Measurements from ENCODE around the gene TNPO1.

Gene TNPO1

DNA sequence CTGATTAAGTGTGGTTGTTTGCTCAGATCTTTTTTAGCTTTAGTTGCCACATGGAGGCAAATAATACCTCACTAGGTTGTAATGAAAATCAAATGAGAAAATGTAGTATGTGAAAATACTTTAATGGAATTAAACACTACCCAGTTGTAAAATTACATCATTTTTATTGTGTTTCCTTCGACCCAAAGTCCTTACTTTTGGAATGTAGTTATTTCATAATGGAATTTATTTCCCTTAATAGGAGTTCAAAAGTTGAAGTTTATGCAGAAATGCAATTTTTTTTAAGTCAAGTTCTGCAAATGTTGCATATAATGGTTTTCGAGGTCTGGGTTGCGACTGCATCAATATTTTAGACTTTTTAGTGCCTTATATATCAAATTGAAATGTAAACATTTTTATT lies 31.0 kb downstream of the TNPO1 start:
- no peak for TF ChIP-seq YY1 (IDR thresholded peaks at IDR 0.05; ENCODE audit: low read depth)
- TF ChIP-seq, protein P1, sequence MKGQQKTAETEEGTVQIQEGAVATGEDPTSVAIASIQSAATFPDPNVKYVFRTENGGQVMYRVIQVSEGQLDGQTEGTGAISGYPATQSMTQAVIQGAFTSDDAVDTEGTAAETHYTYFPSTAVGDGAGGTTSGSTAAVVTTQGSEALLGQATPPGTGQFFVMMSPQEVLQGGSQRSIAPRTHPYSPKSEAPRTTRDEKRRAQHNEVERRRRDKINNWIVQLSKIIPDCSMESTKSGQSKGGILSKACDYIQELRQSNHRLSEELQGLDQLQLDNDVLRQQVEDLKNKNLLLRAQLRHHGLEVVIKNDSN (IDR thresholded peaks at IDR 0.05) = no peak

DNA sequence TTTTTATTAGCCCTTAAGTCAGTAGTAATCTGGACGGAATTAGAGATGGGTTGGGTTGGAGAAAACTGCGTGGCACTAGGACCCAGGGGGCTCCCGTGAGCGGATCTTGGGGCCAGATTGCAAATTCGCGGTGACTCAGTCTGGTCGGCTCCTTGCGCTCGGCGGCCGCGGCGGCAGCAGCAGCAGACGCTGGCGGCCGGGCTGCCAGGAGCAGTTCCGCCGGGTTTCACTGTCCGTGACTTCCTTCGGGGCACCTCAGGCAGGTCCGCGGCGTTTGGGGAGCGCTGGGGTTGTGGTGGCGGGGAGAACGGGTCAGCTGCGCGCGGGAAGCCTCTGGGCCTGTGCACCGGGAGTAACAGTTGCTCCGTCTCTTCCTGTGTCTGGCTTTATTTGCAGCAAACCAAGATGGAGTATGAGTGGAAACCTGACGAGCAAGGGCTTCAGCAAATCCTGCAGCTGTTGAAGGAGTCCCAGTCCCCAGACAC lies 31.6 kb downstream of the TNPO1 start:
- peak; percentile 93 for TF ChIP-seq TAF1 (IDR thresholded peaks at IDR 0.05; ENCODE audit: low read depth)
- TF ChIP-seq, protein P1 (IDR thresholded peaks at IDR 0.05) = no peak
- TF ChIP-seq NFIC (IDR thresholded peaks at IDR 0.05) = no peak
- TF ChIP-seq EGR1 (IDR thresholded peaks at IDR 0.05) = no peak
- TF ChIP-seq YY1 (IDR thresholded peaks at IDR 0.05; ENCODE audit: low read depth) = peak; percentile 64
- TF ChIP-seq RAD21 (IDR thresholded peaks at IDR 0.05; ENCODE audit: low read depth) = peak; percentile 14; the same call in 1 of the 2 replicates
- peak; percentile 50; the same call in 1 of the 2 replicates for TF ChIP-seq TCF12 (IDR thresholded peaks at IDR 0.05; ENCODE audit: low read depth)
- TF ChIP-seq CREB1 (IDR thresholded peaks at IDR 0.05; ENCODE audit: low read depth) = no peak
- TF ChIP-seq EP300 (IDR thresholded peaks at IDR 0.05; ENCODE audit: borderline replicate concordance) = peak; percentile 65; the same call in 1 of the 2 replicates
- TF ChIP-seq CEBPB (IDR thresholded peaks at IDR 0.05) = peak; percentile 56; the same call in 1 of the 2 replicates
- TF ChIP-seq, protein P2, sequence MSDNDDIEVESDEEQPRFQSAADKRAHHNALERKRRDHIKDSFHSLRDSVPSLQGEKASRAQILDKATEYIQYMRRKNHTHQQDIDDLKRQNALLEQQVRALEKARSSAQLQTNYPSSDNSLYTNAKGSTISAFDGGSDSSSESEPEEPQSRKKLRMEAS (IDR thresholded peaks at IDR 0.05) = peak; percentile 67
- 0 out of 2 replicates have a peak, but pooled peaks have one; percentile 25 for TF ChIP-seq FOXM1 (IDR thresholded peaks at IDR 0.05; ENCODE audit: borderline replicate concordance, low read depth)
- TF ChIP-seq, protein P3, sequence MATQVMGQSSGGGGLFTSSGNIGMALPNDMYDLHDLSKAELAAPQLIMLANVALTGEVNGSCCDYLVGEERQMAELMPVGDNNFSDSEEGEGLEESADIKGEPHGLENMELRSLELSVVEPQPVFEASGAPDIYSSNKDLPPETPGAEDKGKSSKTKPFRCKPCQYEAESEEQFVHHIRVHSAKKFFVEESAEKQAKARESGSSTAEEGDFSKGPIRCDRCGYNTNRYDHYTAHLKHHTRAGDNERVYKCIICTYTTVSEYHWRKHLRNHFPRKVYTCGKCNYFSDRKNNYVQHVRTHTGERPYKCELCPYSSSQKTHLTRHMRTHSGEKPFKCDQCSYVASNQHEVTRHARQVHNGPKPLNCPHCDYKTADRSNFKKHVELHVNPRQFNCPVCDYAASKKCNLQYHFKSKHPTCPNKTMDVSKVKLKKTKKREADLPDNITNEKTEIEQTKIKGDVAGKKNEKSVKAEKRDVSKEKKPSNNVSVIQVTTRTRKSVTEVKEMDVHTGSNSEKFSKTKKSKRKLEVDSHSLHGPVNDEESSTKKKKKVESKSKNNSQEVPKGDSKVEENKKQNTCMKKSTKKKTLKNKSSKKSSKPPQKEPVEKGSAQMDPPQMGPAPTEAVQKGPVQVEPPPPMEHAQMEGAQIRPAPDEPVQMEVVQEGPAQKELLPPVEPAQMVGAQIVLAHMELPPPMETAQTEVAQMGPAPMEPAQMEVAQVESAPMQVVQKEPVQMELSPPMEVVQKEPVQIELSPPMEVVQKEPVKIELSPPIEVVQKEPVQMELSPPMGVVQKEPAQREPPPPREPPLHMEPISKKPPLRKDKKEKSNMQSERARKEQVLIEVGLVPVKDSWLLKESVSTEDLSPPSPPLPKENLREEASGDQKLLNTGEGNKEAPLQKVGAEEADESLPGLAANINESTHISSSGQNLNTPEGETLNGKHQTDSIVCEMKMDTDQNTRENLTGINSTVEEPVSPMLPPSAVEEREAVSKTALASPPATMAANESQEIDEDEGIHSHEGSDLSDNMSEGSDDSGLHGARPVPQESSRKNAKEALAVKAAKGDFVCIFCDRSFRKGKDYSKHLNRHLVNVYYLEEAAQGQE (IDR thresholded peaks at IDR 0.05; ENCODE audit: low read depth) = no peak
- peak; percentile 37; the same call in 1 of the 2 replicates for TF ChIP-seq TEAD4 (IDR thresholded peaks at IDR 0.05)
- TF ChIP-seq ZBTB7A (IDR thresholded peaks at IDR 0.05; ENCODE audit: low read depth) = peak; percentile 25

DNA sequence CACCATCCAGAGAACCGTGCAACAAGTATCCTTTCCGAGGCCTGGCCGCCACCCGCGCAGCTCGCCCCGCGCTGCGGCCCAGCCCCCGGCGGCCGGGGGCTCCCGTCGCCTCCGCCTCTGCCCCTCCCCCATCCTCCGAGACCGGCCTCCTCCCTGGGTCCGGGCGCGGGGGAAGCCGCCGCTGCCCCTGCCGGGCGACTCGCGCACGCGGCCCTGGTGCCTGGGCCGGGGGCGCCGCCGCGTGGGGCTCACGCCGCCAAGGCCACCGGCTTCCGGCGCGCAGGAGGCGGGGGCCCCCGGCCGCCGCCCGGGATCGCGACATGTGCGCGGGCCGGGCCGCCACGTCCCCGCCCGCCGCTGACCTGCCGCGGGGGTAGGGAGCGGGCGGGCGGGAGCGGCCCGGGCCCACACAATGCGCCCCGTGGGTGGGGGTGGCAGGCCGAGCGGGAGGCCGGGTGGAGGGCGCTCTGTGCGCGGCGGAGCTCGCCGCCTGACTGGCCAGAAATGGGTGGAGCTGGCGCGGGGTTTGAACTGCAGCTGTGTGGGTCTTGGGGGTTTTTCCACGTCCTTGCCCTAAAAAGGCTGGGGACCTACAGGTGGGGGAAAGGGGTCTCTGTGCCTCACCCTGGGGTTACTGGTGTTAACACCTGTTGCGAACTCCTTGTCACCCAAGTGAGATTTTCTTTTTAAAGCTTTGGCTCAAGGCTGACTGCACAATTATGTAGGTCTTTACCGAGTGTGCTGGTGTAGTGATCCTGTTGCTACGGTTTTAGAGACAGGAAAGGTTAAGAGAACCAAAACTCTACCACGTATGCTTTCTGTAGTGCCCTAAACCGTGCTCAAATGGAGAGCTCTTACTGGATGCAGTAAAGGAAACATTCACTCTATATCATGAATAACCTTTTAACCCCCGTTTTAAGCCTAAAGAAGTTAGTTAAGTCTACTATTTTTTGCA lies 32.3 kb downstream of the TNPO1 start:
- TF ChIP-seq, protein P1 (IDR thresholded peaks at IDR 0.05) = no peak
- 0 out of 2 replicates have a peak, but pooled peaks have one; percentile 34 for TF ChIP-seq ZBTB7A (IDR thresholded peaks at IDR 0.05; ENCODE audit: low read depth)

DNA sequence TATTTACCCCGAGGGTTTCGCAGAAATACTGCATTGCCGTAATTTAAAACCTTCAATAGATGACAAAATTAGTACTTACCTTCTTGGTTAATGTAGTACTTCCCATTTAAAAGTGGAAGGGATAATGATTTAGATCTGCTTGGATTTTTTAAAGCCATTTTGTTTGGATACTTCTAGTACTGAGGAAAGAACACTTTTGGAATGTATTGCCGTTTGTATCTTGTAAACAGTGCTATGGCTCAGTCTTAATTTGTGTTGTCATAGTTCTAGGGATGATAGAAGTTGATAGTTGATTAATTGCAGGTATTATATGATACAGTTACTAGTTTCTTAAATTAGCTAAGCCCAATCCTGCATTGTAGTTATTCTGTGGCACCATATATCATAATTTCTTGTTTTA lies 33.1 kb downstream of the TNPO1 start:
- no peak for TF ChIP-seq EP300 (IDR thresholded peaks at IDR 0.05; ENCODE audit: borderline replicate concordance)
- TF ChIP-seq, protein P1 (IDR thresholded peaks at IDR 0.05) = no peak
- TF ChIP-seq TEAD4 (IDR thresholded peaks at IDR 0.05) = no peak
- TF ChIP-seq TCF12 (IDR thresholded peaks at IDR 0.05; ENCODE audit: low read depth) = no peak
- no peak for TF ChIP-seq EGR1 (IDR thresholded peaks at IDR 0.05)
- TF ChIP-seq FOXM1 (IDR thresholded peaks at IDR 0.05; ENCODE audit: borderline replicate concordance, low read depth) = no peak
- no peak for TF ChIP-seq RAD21 (IDR thresholded peaks at IDR 0.05; ENCODE audit: low read depth)
- TF ChIP-seq, protein P2 (IDR thresholded peaks at IDR 0.05) = no peak

DNA sequence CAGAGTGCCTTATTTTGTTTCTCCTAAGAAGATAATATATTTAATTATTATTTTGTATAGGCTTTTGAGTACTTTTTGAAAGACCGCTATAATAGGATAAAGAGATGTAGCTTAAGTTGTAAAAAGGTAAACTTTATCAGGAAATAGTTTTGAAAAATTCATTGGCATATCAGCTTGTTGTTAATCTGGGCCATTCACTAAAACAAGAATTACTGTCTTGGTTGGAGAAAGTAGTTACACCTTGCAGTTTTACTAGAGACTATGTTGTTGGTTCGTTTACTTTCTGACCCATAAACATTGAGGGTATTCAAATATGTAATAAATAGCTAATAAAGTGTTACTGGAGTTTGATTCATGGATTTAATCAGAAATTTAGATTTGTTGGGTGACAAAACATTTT lies 33.7 kb downstream of the TNPO1 start:
- TF ChIP-seq NFIC (IDR thresholded peaks at IDR 0.05) (no peak), TCF12 (IDR thresholded peaks at IDR 0.05; ENCODE audit: low read depth) (no peak), EP300 (IDR thresholded peaks at IDR 0.05; ENCODE audit: borderline replicate concordance) (no peak), RAD21 (IDR thresholded peaks at IDR 0.05; ENCODE audit: low read depth) (no peak), FOXM1 (IDR thresholded peaks at IDR 0.05; ENCODE audit: borderline replicate concordance, low read depth) (no peak), YY1 (IDR thresholded peaks at IDR 0.05; ENCODE audit: low read depth) (no peak), CREB1 (IDR thresholded peaks at IDR 0.05; ENCODE audit: low read depth) (no peak), ZBTB7A (IDR thresholded peaks at IDR 0.05; ENCODE audit: low read depth) (no peak), CEBPB (IDR thresholded peaks at IDR 0.05) (no peak), EGR1 (IDR thresholded peaks at IDR 0.05) (no peak), TEAD4 (IDR thresholded peaks at IDR 0.05) (no peak), TAF1 (IDR thresholded peaks at IDR 0.05; ENCODE audit: low read depth) (no peak)
- TF ChIP-seq, protein P3 (IDR thresholded peaks at IDR 0.05; ENCODE audit: low read depth) = no peak
- TF ChIP-seq, protein P2 (IDR thresholded peaks at IDR 0.05) = no peak
- TF ChIP-seq, protein P1 (IDR thresholded peaks at IDR 0.05) = no peak

All from Ishikawa (cell line).